IMR-90 (cell line): ENCODE data around the gene SLC24A3.

Experiments used
- BHLHE40 ChIP-seq: fragments of 150-350 bp; IDR thresholded peaks from 2 replicates; pipeline ENCODE4 v1.6.1; 2016; ENCODE audit warnings: mild to moderate bottlenecking, low read depth, low read length
- CEBPB ChIP-seq: IDR thresholded peaks from 2 replicates; pipeline ENCODE4 v1.6.1; 2012; ENCODE audit warnings: low read depth, low read length, improper control_type of control experiment
- CHD1 ChIP-seq: IDR thresholded peaks from 2 replicates; pipeline ENCODE4 v1.6.1; 2012; ENCODE audit warnings: low read depth, low read length, improper control_type of control experiment
- CTCF ChIP-seq: conservative IDR thresholded peaks from 2 replicates; pipeline ENCODE4 v1.5.1; 2012; ENCODE audit warnings: mild to moderate bottlenecking, low read depth, low read length, improper control_type of control experiment
- FOS ChIP-seq: fragments of 150-350 bp; IDR thresholded peaks from 2 replicates; pipeline ENCODE4 v1.6.1; 2016; ENCODE audit warnings: low read depth, low read length
- MAFK ChIP-seq: IDR thresholded peaks from 2 replicates; pipeline ENCODE4 v1.6.1; 2012; ENCODE audit warnings: low read depth, low read length, improper control_type of control experiment
- MXI1 ChIP-seq: IDR thresholded peaks from 2 replicates; pipeline ENCODE4 v1.6.1; 2012; ENCODE audit warnings: low read depth, mild to moderate bottlenecking, low read length, moderate library complexity, borderline replicate concordance
- NFE2L2 ChIP-seq: fragments of 150-350 bp; IDR thresholded peaks from 2 replicates; pipeline ENCODE4 v1.6.1; 2016; ENCODE audit warnings: low read depth, mild to moderate bottlenecking, low read length
- POLR2A ChIP-seq: IDR thresholded peaks from 2 replicates; pipeline ENCODE4 v1.6.1; 2012; ENCODE audit warnings: mild to moderate bottlenecking, low read depth, low read length
- RAD21 ChIP-seq: IDR thresholded peaks from 2 replicates; pipeline ENCODE4 v1.6.1; 2012; ENCODE audit warnings: low read length, improper control_type of control experiment
- RFX5 ChIP-seq: IDR thresholded peaks from 2 replicates; pipeline ENCODE4 v1.8.0; 2012; ENCODE audit warnings: low read depth, mild to moderate bottlenecking, low read length, moderate library complexity
- SMC3 ChIP-seq: fragments of 150-350 bp; IDR thresholded peaks from 2 replicates; pipeline ENCODE4 v1.6.1; 2016; ENCODE audit warnings: low read depth, mild to moderate bottlenecking, antibody characterized with exemption, low read length, moderate library complexity
- USF2 ChIP-seq: fragments of 150-350 bp; IDR thresholded peaks from 2 replicates; pipeline ENCODE4 v1.6.1; 2017; ENCODE audit warnings: mild to moderate bottlenecking, antibody characterized with exemption, low read length, low read depth

GRCh38 chr20:19446246-19446645 is 233.8 kb downstream of the SLC24A3 start:
- TF ChIP-seq CTCF (no peak), RAD21 (no peak), MXI1 (no peak), CHD1 (no peak), FOS (no peak), POLR2A (no peak), USF2 (no peak), SMC3 (no peak), BHLHE40 (no peak), MAFK (no peak), CEBPB (no peak), NFE2L2 (no peak), RFX5 (no peak)
